ENCODE measurements around the gene FBXL14.
A peak's percentile ranks its signal among the peaks of the same experiment; 100 is the strongest.
"Not testable (repeated sequence)": the region's sequence is repeated elsewhere in the genome, so short reads cannot be mapped to it uniquely, and the experiment has no call there.

Gene FBXL14

GRCh38 chr12:1619159-1619558 lies 24.8 kb upstream of the FBXL14 start:
- DNase-seq (ENCODE audit: low read depth) = no peak

- DNase-seq (ENCODE audit: low read depth) = no peak
Measured at GRCh38 chr12:1618489-1618888, 24.1 kb upstream of the FBXL14 start.

GRCh38 chr12:1616233-1617066 lies 22.1 kb upstream of the FBXL14 start:
- no peak for DNase-seq (ENCODE audit: low read depth)

GRCh38 chr12:1614360-1614759 lies 20.0 kb upstream of the FBXL14 start:
- DNase-seq (ENCODE audit: low read depth) = no peak

GRCh38 chr12:1613860-1614259 lies 19.5 kb upstream of the FBXL14 start:
- DNase-seq (ENCODE audit: low read depth) = no peak

GRCh38 chr12:1611803-1612572 lies 17.6 kb upstream of the FBXL14 start:
- peak; percentile 80 for DNase-seq (ENCODE audit: low read depth)

- DNase-seq (ENCODE audit: low read depth) = no peak
Measured at GRCh38 chr12:1610072-1610643, 15.8 kb upstream of the FBXL14 start.

GRCh38 chr12:1608713-1609119 lies 14.3 kb upstream of the FBXL14 start:
- no peak for DNase-seq (ENCODE audit: low read depth)

- DNase-seq (ENCODE audit: low read depth) = no peak
Measured at GRCh38 chr12:1607940-1608712, 13.7 kb upstream of the FBXL14 start.

- DNase-seq (ENCODE audit: low read depth) = peak; percentile 89
Measured at GRCh38 chr12:1606021-1606622, 11.7 kb upstream of the FBXL14 start.

GRCh38 chr12:1605129-1606020 lies 11.0 kb upstream of the FBXL14 start:
- DNase-seq (ENCODE audit: low read depth) = peak; percentile 70

- no peak for DNase-seq (ENCODE audit: low read depth)
Measured at GRCh38 chr12:1604464-1604863, 10.1 kb upstream of the FBXL14 start.

GRCh38 chr12:1603269-1603993 lies 9.1 kb upstream of the FBXL14 start:
- DNase-seq (ENCODE audit: low read depth) = no peak

- DNase-seq (ENCODE audit: low read depth) = not testable (repeated sequence)
Measured at GRCh38 chr12:1602706-1603105, 8.3 kb upstream of the FBXL14 start.

GRCh38 chr12:1598757-1599156 lies 4.4 kb upstream of the FBXL14 start:
- no peak for DNase-seq (ENCODE audit: low read depth)

- DNase-seq (ENCODE audit: low read depth) = no peak
Measured at GRCh38 chr12:1595690-1596347, 1.4 kb upstream of the FBXL14 start.

- no peak for DNase-seq (ENCODE audit: low read depth)
Measured at GRCh38 chr12:1595026-1595561, 713 bp upstream of the FBXL14 start.

GRCh38 chr12:1594006-1594260 lies 448 bp downstream of the FBXL14 start:
- DNase-seq (ENCODE audit: low read depth) = no peak

GRCh38 chr12:1593174-1594005 lies 991 bp downstream of the FBXL14 start:
- no peak for DNase-seq (ENCODE audit: low read depth)

Measured in HS-5 (cell line).